CD1c-positive myeloid dendritic cell (primary cell): ENCODE results near the gene RAPGEF4.

Source experiments
- DNase-seq: peaks from one replicate; pipeline ENCODE4 v3.0.0-alpha.2; 2016; ENCODE audit errors: extremely low spot score

The RAPGEF4 gene

DNA sequence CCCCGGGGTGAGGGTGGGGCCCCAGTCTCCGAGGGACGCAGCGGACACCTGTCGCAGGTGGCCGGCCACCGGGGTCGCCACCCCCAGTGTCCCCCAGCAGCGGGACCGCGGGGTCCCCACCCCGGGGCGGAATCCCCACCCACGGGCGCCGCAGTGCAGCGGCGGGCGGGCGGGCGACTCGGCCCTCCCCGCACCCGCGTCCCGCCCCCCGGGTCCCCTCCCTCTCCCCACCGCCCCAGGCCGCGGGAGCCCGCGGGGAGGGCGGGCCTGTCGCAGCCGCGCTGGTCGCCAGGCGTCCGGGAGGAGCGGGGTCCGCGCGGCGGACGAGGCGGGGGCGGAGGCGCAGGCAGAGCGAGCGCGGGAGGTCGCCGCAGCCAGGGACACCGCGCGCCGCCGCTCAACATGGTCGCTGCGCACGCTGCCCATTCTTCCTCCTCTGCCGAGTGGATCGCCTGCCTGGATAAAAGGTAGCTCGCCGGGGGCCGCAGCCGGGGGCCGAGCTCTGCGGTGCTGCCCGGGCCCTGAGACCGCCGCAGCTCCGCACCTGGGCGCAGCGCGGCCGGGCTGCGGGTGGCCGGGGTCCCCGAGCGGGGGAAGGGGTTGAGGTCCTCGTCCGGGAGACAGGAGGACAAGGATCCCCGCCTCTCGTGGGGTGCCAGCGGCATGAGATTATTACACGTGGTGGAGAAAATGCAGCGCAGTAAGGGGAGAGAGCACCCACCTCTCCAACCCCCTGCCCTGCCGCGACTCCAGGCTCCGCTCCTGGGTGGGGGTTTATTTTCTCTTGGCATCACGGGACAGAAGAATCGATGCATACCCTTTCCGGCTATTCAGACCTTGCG is at the start of gene RAPGEF4:
Gene RAPGEF4, plus strand, starts transcription at position 264 of the 842 bp plus-strand sequence. Its CDS starts 139 bp downstream, at position 403.
- DNase-seq = no peak

DNA sequence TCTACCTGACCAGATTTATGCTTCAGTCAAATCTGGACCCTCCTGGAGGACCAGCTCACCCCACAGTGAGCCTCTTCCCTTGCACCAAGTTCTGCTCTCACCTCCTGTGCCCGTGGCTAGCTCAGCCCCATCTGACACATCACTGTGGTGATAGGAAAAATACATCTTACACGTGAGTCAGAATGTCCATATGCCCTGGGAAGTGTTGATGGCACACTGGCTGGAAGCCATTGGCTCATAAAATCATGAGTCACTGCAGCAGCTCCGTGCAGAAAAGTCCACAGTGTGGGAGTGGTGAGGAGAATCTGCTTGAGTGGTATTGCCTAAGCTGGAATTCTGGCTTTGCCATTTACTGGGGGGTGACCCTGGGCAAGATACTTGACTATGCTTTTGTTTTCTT is 42.6 kb upstream of the RAPGEF4 start:
- DNase-seq = peak; percentile 74

DNA sequence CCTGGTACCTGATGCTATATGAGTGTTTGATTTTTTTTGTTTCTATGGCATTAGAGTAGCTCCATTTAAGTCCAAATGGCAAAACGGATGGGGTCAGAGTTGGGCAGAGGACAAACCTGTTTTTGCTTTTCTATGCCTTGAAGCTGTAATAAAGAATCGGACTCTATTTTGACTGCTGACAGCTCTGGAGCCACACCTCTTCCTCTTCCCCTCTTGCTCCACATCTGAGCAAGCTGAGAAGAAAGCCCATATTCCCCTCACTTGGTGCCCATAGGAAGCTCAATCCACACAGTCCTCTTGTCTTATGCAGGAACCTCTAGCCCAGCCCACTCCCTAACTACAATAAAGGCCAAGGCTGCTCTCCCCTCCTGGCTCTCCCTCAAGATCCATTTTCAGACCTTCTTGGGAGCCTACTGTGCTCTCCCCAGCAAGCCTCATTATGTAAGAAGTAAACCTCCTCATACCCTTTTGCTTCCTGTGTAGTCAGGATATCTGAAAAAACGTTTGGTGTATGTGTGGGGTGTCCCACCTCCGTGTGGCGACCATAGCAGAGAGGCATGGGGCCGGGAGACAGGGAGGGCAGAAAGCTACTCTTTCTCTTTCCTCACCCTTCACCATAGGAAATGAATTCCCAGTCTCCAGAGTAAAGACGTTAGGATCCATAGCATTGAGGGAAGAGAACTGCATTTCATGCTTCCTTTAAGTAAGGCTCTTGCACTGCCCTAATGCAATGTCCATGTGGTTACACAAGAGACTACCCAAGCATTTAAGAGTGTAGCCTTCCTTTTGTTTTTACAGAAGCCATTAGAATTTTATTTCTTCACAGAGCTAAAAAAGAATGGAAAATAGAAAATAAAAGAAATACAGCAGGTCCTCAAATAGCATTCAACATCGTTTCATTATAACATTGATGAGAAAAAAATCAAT is 41.9 kb upstream of the RAPGEF4 start:
- peak; percentile 49 for DNase-seq

DNA sequence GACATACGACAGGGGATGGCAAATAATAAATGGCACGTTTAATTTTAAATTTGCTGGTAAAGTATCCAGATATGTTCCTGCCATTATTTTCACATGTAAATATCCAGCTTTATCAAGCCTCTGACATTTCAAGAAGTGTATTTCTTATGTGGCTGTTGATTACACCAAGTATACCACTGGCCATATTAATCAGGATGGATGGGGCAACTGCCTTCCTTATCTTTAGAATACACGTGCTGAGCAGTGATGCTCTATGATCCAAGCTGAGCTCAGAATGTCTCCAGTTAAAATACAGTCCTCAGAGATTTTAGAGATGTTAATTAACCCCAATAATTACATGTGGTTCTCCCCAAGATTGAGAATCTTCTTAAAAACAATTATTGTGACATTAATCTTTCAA is 38.3 kb upstream of the RAPGEF4 start:
- DNase-seq = no peak

DNA sequence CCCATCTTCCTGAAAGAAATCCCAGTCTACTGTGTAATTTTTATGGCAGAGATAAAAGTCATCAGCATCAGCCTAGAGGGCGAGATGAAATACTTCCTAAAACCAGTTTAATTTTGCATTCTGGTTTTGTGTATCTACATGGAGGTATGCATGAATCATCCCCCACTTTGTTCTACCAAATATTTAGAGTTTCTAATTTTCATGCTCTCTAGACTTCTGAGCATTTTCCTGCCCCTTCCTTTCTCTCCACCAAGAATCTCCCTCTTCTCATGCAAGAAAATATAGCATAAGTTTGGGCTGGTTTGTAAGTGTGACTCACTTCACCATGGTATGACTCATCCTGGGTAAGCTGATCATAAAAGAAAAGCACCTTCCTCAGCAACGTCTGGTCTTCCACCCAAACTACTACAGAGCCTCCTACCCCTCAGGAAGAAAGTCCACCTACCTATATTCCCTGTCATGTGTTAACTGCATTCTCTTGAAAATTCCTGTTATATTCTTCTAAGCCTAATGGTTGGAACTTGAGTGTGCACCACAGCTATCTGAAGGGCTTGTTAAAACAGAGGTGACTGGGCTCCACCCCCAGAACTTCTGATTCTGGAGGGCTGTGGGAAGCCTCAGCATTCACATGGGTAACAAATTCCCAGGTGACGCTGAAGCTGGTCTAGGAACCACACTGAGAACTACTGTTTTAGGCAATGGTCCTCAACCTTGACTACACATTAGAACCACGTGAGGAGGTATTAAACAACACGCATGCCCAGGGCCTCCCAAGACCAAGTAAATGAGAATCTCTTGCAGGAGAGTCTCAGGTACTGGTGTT is 37.4 kb upstream of the RAPGEF4 start:
- peak; percentile 51 for DNase-seq

DNA sequence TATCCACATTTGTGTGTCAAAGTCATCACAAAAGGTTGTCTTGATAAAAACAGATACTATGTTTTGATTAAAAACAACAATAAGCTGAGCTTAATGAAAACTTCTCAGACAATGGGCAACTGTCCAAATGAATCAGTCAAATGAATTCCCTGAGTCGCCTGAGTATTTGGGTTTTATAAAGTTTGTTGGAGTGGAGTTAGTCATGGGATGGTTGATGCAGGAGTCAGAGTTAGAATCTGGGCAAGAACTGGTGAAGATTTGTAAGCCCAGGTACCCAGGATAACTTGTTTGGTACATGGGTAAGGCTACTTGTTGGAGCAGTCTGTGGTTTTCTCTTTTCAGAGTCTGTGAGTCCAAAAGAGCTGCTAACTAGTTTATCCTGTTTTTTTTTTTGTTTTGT is 34.4 kb upstream of the RAPGEF4 start:
- DNase-seq = no peak

DNA sequence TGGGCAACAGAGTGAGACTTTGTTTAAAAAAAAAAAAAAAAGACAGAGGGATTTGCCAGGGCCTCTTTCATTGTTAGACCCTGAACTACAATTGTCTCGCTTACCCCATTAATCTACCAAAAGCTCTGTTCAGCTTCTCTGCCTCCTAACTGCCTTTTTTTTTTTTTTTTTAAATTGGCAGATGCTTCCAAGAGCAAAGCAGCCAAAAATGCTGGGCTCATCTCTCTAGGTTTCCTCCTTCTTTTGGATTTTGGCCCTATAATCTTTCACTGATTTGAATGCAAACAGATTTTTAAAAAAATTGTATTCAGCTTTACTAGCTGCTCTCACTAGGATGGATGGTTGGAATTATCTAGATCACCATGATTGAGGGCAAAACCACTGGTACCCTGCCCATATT is 33.2 kb upstream of the RAPGEF4 start:
- DNase-seq = no peak

DNA sequence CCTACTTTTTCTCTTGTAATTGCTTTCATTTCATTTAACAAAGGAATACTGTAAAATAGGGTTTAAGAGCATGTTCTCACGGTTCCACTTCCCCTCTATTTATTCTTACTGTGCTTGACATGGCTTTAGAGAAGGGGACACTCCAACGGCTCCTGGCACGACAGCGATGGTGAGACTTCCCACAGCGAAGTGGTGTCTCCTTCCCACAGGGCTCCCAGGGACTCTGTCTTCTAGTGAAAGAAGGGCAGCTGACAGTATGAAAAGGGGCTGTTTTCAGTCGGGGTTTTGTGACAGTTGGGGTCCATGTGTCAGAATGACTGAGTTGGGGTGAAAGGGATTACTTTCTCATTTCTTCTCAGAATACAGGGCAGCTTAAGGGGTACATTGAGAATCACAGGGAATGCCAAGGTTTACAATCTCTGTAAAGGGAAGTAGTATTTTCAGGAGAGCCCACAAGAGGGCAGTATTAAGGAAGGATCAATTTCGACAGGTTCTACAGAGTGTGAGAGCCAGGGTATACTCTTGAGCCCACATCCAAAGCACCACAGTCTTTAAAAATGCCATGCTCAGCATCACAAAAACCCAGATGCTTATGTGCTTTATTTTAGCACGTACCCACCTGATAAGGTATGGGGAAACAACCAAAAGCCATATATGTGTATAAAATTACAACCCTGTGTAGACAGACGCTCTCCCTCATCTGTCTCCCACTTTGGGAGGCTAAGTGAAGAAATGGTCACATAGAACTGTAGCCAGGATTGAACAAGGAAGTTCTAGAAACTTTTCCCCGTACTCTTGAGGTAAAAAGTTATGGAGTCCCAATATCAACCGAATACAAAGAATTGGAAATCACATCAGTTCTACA is 31.3 kb upstream of the RAPGEF4 start:
- peak; percentile 26 for DNase-seq

DNA sequence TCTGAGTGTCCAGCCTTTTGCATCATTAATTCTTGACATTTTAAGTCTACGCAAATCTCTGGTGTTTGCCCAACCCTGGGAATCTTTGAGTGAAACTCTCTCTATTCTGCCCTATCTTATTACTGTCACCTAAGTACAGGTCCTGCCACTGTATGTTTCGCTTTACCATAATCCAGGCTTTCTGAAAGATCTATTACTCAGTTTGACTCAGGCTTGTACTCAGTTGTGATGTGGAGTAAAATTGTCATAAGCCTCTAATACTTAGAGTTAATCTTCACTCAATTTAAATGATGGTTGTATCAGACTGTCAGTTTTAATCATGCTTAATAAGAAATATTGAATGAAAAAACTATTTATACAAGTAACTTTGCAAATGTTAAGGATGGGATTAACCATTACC is 30.3 kb upstream of the RAPGEF4 start:
- no peak for DNase-seq

DNA sequence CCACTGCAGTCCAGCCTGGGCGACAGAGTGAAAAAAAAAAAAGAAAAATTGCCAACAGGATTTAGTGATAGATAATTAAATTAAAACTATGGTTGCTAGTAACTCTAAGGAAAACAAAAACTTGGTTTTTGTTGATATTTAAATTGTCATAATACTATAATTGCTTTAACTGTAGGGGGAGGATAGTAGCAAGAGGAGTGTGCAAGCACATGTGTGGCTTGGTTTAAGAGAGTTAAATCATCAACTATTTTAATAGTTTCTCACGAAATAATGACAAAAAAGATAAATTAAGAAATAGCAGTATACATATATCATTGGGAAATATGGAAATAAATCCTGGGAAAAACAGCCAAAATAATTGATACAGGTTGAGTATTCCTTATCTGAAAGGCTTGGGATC is 27.4 kb upstream of the RAPGEF4 start:
- no peak for DNase-seq

DNA sequence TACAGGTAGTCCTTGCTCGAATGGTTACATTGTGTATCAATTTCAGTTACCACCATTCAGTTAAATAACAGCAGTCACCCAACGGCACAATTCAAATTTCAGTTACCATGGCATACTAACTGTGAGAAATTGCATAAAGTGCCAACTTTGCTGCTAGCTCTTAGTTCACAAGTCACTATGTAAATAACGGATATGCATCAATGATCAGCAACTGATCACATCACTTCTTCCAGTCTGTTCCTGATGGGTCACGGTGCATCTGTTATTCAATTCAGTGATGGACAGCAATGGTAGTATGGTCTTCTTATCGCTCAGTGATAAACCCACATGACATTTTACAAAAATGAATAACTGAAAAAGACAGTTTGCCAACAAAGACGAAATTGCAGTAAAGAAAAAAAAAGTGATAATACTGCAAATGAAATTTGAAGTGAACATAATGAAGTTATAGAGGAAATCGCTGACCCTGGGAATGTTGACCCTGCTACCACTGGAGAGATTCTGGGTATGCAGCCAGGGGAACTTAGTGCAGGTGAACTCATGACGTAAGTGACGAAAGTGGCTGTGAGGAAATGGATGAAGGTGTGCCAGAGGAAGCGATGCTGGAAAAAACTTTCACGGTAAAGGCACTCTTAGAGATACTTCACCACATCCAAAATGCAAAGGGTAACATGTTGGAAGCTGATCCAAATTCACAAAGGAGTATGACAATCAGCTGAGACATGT is 25.9 kb upstream of the RAPGEF4 start:
- no peak for DNase-seq

DNA sequence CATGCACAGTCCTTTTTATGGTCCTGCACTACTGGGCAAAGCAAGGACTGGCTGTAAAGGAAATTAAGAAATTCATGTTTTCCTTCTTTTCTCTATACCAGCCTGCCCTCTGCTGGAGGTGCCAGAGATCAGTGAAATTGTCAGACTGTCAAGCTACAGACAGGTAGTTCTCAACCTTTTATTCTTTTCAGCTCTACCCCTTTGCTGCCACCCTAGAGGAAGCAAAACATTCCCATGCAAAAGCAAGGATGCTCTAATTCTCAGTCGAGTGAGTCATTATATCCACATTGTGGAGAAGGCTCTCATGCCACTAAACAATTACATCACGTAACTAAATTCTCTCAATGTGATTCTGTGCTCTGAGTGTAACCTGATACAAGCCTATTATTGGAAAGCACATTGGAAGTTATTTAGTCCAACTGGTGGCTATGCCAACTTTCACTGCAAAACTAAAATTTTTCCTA is 25.0 kb upstream of the RAPGEF4 start:
- peak; percentile 7 for DNase-seq

DNA sequence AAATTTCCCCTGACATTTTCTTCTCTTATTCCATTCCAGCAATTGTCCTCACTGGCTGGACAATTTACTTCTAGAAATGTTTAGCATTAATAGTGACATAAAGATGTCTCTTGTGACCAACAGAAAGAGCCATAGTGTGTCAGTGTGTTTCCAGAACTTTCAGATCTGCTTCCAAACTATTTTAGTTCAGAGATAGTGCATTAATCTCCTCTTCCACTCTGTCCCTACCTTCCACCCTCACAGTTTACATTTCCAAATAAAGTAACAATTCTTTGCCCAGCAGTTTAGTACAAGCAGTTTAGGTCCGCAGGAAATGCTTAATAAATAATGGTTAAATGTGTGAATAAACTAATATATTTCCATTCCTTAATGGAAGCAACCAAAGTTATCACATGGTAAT is 24.5 kb upstream of the RAPGEF4 start:
- DNase-seq = no peak

DNA sequence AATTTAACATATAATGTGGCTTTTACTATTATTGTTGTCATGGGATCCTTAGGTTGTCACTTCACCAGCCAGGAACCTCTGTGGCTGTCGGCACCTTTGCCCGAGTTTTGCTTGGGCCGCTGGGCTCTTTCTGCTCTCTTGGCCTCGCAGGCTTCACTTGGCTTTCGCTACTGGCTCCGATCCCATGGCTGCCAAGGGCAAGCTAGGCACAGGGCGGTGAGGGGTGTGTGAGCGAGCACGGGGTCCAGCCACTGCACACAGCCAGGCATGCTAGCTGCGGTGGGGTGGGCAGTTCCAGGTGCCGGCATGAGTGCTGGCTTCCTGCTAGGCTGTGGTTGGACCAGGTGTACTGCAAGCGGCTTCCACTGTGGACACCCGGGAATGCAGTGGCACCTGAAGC is 23.4 kb upstream of the RAPGEF4 start:
- DNase-seq = no peak

DNA sequence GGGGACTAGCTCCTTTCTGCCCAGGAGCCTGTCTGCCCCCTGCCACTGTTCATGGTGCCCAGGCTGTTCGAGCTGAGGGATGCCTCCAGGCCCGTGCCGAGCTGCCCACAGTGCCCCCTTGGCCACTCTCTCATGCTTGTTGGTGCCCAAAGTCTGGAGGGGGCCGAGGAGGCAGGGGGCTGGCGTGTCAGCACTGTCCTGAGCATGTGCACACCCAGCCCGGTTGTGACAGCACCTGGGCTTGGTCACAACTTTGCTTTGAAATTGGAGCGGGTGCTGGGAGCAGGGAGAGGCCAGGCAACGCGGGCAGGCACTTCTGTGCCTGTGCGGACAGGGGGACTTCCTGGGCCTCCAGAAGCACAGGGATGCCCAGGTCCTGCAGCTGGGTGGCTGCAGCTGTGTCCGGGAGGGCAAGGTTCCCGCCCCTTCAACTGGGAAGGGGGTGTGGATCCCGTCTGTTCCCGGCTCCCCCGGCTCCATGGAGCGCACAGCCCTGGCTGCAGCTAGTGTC is 22.2 kb upstream of the RAPGEF4 start:
- no peak for DNase-seq

DNA sequence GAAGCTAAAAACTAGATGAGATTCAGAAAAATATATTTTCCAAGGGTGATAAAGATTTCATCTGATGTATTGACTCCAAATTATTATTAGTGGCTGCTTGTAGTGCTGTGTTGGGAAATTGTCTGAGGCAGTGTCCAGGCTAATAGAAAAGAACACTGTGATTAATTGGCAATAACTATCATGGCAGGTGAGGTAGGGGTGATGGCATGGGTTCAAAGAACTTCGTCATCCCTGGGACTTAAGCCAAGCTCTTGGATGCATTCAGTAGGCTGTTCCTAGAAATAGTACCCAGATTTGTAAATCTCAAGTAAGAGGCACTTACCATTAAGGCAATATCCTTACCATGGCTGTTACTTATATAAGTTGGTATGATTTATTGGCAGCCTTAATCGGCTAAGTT is 13.2 kb upstream of the RAPGEF4 start:
- DNase-seq = no peak

DNA sequence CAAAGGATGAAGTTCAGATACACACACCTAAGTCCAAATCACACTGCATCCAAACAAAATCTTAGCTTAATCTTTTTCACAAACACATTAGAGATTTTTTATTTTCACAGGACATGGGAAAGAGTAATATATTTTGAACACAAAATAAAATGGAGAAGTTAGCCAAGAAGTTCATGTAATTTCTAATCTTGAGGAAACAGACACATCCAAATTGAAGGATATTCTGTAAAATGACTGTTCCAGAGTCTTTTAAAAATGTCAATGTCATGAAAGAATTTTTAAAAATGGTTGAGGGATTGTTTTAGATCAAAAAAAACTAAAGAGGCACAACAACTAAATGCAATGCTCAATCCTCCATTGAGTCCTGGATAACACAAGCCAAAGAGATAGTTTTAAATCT is 12.4 kb upstream of the RAPGEF4 start:
- DNase-seq = no peak

DNA sequence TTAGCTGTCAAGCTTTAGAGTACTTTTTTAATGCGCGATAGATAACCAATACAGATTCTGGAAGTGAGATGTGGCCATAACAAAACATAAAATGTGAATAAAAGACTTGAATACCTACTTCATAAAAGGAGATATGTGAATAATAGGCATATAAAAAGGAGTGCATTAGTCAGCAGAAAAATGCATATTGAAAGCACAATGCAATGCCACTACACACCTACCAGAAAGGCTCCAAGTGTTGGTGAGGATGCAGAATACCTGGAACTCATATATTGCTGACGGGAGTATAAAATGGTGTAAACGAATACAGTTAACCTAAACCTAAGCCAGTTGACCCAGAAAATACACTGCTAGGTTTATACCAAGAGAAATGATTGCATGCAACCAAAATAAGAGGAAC is 10.9 kb upstream of the RAPGEF4 start:
- DNase-seq = no peak

DNA sequence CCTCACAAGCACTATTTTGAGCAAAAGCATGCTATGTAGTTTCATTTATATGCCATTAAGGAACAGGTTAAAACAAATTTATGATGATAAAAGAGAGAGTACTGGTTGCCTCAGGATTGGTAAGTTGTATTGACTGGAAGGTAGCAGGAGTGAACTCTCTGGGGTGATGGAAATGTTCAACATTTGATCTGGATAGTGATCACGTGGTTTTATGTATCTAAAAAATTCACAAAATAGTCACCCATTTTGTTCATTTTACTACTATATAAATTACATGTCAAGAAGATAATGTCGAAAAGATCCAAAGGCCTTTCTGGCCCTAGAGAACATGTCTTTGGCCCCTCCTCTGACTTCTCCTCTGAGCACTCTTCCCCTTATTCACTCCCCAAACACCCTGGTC is 10.4 kb upstream of the RAPGEF4 start:
- no peak for DNase-seq

DNA sequence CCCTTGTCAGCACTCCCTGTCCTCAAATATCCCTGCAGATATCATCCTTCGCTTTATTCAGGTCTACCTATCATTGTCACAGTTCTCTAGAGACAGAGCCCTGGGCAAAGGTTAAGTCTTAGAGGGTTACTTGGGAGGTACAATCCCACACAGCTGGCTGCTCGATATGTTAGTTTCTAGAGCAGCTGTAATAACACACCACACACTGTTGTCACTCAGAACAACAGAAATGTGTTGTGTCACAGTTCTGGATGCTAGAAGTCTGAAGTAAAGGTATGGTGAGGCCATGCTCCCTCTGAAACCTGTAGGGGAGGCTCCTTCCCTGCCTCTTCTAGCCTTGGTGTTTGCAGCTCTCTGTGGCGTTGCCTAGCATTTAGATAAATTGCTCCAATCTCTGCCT is 9.9 kb upstream of the RAPGEF4 start:
- no peak for DNase-seq
